Tibial nerve (tissue), 4 donors: ENCODE data around the gene NNMT. TPM values are rescaled to one million over a fixed set of nuclear protein-coding genes. Genes with fewer than 3 reads are reported as not detected.

Experiments
- DNase-seq, 2 donors: peaks; one replicate each; pipeline ENCODE4 v3.0.0-alpha.2; 2019; ENCODE audit warnings: low spot score in 2 of 2
- H3K27ac ChIP-seq, 4 donors: fragments of 200-600 bp; sonication (generic) in 3 of 4; one replicate each; pipeline ENCODE4 v1.5.1; 2017 to 2019; ENCODE audit warnings: mild to moderate bottlenecking in 1 of 4
- H3K27me3 ChIP-seq, 2 donors: fragments of 200-600 bp; sonication (generic) in 1 of 2; one replicate each; pipeline versions ENCODE4 v1.5.1 to v1.6.0; 2017 to 2019
- H3K36me3 ChIP-seq, 3 donors: fragments of 200-600 bp; sonication (generic); one replicate each; pipeline ENCODE4 v1.5.1; 2018 to 2019
- H3K4me1 ChIP-seq, 4 donors: fragments of 200-600 bp; sonication (generic) in 3 of 4; one replicate each; pipeline ENCODE4 v1.5.1; 2017 to 2019
- H3K4me3 ChIP-seq, 4 donors: fragments of 200-600 bp; sonication (generic) in 3 of 4; one replicate each; pipeline ENCODE4 v1.5.1; 2017 to 2019; ENCODE audit warnings: mild to moderate bottlenecking in 1 of 4, moderate library complexity in 1 of 4
- H3K9me3 ChIP-seq, 4 donors: fragments of 200-600 bp; sonication (generic) in 3 of 4; one replicate each; pipeline ENCODE4 v1.5.1; 2017 to 2019
- CTCF ChIP-seq, 5 experiments: fragments of 200-600 bp in 3 of 5; fragments of 450-650 bp in 2 of 5; sonication (generic) in 3 of 5; IDR thresholded peaks; one replicate each; pipeline ENCODE4 v1.5.1; 2016 to 2019; ENCODE audit warnings: antibody characterized with exemption in 5 of 5, mild to moderate bottlenecking in 3 of 5, moderate library complexity in 2 of 5
- EP300 ChIP-seq, 2 donors: sonication (generic); formaldehyde crosslinking; IDR thresholded peaks; one replicate each; pipeline ENCODE4 v1.6.1; 2017; ENCODE audit warnings: antibody characterized with exemption in 2 of 2, mild to moderate bottlenecking in 1 of 2
- POLR2A ChIP-seq, 2 donors: fragments of 450-650 bp; IDR thresholded peaks; one replicate each; pipeline ENCODE4 v1.6.1; 2017; ENCODE audit warnings: antibody characterized with exemption in 2 of 2, mild to moderate bottlenecking in 2 of 2, moderate library complexity in 2 of 2
- WGBS, 2 donors: methylation state at CpG; one replicate each; pipeline ENCODE4 v1.1.5; 2018; 5-methylcytosine and 5-hydroxymethylcytosine counted together
- total RNA-seq, 4 donors: library from RNA; depleted of rRNA; stranded (reverse); fragments of >200 nt; gene quantifications; one replicate each; pipeline ENCODE4 v1.1.0, GENCODE V29; 2016

NNMT gene
- total RNA-seq, 4 donors from 2014 or later, result 520 to 1,803 (median 896) TPM

- H3K4me3 ChIP-seq, result no peak overlapping the region
- TF ChIP-seq POLR2A (IDR thresholded peaks at IDR 0.05) (no peak), CTCF (IDR thresholded peaks at IDR 0.05) (no peak), EP300 (IDR thresholded peaks at IDR 0.05) (no peak)
- H3K27ac ChIP-seq, result no peak overlapping the region
- H3K36me3 ChIP-seq, result no peaks in the 10 kb centered on the region
- H3K27me3 ChIP-seq, result no peaks in the 10 kb centered on the region
- no peaks in the 10 kb centered on the region for H3K9me3 ChIP-seq
- peaks cover 0 to 17% (median 0%) of the 10 kb centered on the region in 4 donors for H3K4me1 ChIP-seq
- DNase-seq, result no peak
- WGBS, 2 donors, result 82 to 85% methylated on average over 6 of the region's 6 CpGs
Observed at GRCh38 chr11:114343020-114343419, 46.8 kb downstream of the NNMT start.

GRCh38 chr11:114343493-114343892, 47.3 kb downstream of the NNMT start:
- no peaks in the 10 kb centered on the region for H3K9me3 ChIP-seq
- peaks cover 0 to 21% (median 0%) of the 10 kb centered on the region in 4 donors for H3K4me1 ChIP-seq
- H3K36me3 ChIP-seq, result no peaks in the 10 kb centered on the region
- no peak for DNase-seq
- TF ChIP-seq POLR2A (IDR thresholded peaks at IDR 0.05) (no peak), EP300 (IDR thresholded peaks at IDR 0.05) (no peak), CTCF (IDR thresholded peaks at IDR 0.05) (no peak)
- H3K27ac ChIP-seq, result no peak overlapping the region
- no peak overlapping the region for H3K4me3 ChIP-seq
- WGBS, 2 donors, result 65 to 81% methylated on average over 4 of the region's 4 CpGs
- H3K27me3 ChIP-seq, result no peaks in the 10 kb centered on the region

- 77 to 80% methylated on average over 4 of the region's 4 CpGs for WGBS, 2 donors
- peaks cover 0 to 21% (median 0%) of the 10 kb centered on the region in 4 donors for H3K4me1 ChIP-seq
- H3K9me3 ChIP-seq, result no peaks in the 10 kb centered on the region
- H3K27me3 ChIP-seq, result no peaks in the 10 kb centered on the region
- no peak overlapping the region for H3K4me3 ChIP-seq
- DNase-seq, result no peak
- H3K36me3 ChIP-seq, result no peaks in the 10 kb centered on the region
- no peak for TF ChIP-seq EP300 (IDR thresholded peaks at IDR 0.05)
- TF ChIP-seq POLR2A (IDR thresholded peaks at IDR 0.05), result no peak
- no peak for TF ChIP-seq CTCF (IDR thresholded peaks at IDR 0.05)
- no peak overlapping the region for H3K27ac ChIP-seq
Observed at GRCh38 chr11:114344494-114344893, 48.3 kb downstream of the NNMT start.

GRCh38 chr11:114345575-114346222, 49.5 kb downstream of the NNMT start:
- Histone ChIP-seq H3K4me3 (no peak overlapping the region), H3K9me3 (no peaks in the 10 kb centered on the region), H3K27ac (no peak overlapping the region), H3K4me1 (peaks cover 0 to 13% (median 0%) of the 10 kb centered on the region in 4 donors), H3K27me3 (no peaks in the 10 kb centered on the region), H3K36me3 (no peaks in the 10 kb centered on the region)
- WGBS, 2 donors, result 93 to 96% methylated on average over 3 of the region's 3 CpGs
- TF ChIP-seq EP300 (IDR thresholded peaks at IDR 0.05) (no peak), CTCF (IDR thresholded peaks at IDR 0.05) (no peak), POLR2A (IDR thresholded peaks at IDR 0.05) (no peak)
- DNase-seq, result no peak

- no peaks in the 10 kb centered on the region for H3K36me3 ChIP-seq
- no peaks in the 10 kb centered on the region for H3K9me3 ChIP-seq
- 60 to 67% methylated on average over 4 of the region's 4 CpGs for WGBS, 2 donors
- H3K27me3 ChIP-seq, result no peaks in the 10 kb centered on the region
- TF ChIP-seq CTCF (IDR thresholded peaks at IDR 0.05) (no peak), POLR2A (IDR thresholded peaks at IDR 0.05) (no peak), EP300 (IDR thresholded peaks at IDR 0.05) (no peak)
- no peak for DNase-seq
- H3K4me3 ChIP-seq, result peak overlapping the region in 1 of 4 donors; percentile 22
- H3K27ac ChIP-seq, result no peak overlapping the region
- H3K4me1 ChIP-seq, result peaks cover 0 to 12% (median 0%) of the 10 kb centered on the region in 4 donors
Observed at GRCh38 chr11:114346709-114347141, 50.5 kb downstream of the NNMT start.
